Measurements from ENCODE around the gene ACSS2.

DNA sequence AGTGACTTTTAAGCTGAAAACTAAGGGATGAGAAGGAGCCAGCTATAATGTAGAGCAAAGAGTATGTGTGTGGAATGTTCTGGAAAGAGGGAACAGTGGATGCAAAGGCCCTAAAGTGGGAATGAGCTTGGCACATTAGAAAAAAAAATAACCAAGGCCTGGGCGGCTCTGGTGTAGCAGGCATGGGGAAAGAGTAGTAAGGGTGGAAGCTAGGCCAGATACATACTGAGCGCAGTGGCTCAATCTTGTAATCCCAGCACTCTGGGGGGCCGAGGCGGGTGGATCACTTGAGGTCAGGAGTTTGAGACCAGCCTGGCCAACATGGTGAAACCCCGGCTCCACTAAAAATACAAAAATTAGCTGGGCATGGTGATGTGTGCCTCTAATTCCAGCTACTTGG, 12.2 kb upstream of the ACSS2 start:
- TF ChIP-seq, protein P1, sequence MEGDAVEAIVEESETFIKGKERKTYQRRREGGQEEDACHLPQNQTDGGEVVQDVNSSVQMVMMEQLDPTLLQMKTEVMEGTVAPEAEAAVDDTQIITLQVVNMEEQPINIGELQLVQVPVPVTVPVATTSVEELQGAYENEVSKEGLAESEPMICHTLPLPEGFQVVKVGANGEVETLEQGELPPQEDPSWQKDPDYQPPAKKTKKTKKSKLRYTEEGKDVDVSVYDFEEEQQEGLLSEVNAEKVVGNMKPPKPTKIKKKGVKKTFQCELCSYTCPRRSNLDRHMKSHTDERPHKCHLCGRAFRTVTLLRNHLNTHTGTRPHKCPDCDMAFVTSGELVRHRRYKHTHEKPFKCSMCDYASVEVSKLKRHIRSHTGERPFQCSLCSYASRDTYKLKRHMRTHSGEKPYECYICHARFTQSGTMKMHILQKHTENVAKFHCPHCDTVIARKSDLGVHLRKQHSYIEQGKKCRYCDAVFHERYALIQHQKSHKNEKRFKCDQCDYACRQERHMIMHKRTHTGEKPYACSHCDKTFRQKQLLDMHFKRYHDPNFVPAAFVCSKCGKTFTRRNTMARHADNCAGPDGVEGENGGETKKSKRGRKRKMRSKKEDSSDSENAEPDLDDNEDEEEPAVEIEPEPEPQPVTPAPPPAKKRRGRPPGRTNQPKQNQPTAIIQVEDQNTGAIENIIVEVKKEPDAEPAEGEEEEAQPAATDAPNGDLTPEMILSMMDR (IDR thresholded peaks at IDR 0.05; ENCODE audit: low read length) = no peak
- TF ChIP-seq EZH2 (IDR thresholded peaks at IDR 0.05; ENCODE audit: borderline replicate concordance, low read length) = no peak
